ENCODE results near the gene KRTAP5-6. TPM values are rescaled to one million over a fixed set of nuclear protein-coding genes. Genes with fewer than 3 reads are reported as not detected.

KRTAP5-6 gene
- polyA plus RNA-seq, 1 donor (not counting 4 experiments of a cell fraction or from before 2014, with no cell fraction given): not detected

DNA sequence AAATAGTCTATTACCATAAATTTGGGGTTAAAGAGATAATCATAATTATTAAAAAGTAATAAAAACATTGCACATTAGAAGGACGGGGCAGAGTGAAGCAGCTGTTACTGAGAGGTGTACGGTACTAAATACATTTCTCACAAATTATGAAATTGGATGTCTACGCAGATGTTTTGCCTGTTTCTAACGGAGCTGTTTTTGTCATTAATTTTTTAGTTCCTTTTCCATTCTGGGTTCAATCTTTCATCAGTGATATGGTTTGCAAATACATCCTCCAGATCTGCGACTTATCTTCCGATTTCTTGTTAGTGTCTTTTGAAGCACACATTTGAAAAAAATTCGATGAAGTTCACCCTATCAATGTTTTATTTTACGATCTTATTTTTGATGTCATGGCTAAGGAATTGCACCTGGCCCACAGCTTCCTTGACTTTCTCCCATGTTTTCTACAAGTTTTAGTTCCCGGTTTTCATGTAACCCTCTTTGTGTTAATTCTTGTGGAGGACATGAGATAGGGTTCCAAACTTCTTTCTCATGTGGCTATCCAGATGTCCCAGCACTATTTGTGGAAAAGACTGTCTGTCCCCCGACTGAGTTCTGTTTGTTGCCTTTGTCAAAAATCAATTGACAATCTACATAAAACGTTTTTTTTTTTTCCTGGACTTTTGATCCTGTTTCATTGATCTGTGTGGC lies 21.3 kb upstream of the KRTAP5-6 start:
- Histone ChIP-seq H3K9me3 (ENCODE audit: control insufficient read depth, low read depth, low read length) (no peaks in the 10 kb centered on the region), H3K9ac (ENCODE audit: control insufficient read depth, extremely low read depth, insufficient read depth, low read length) (no peak overlapping the region), H3K4me1 (ENCODE audit: control insufficient read depth, extremely low read depth, insufficient read depth, low read length) (no peaks in the 10 kb centered on the region), H3K79me2 (ENCODE audit: control insufficient read depth, insufficient read depth, low read length) (no peaks in the 10 kb centered on the region), H2AFZ (ENCODE audit: control insufficient read depth, low read length) (no peak overlapping the region), H4K20me1 (ENCODE audit: control insufficient read depth, extremely low read depth, insufficient read depth, low read length) (no peaks in the 10 kb centered on the region), H3K36me3 (ENCODE audit: control insufficient read depth in 2 of 2, extremely low read depth in 1 of 2, insufficient read depth in 2 of 2, low read length in 2 of 2) (no peaks in the 10 kb centered on the region), H3K4me2 (ENCODE audit: control insufficient read depth, extremely low read depth, insufficient read depth, low read depth, low read length) (no peak overlapping the region), H3K27ac (ENCODE audit: control insufficient read depth, insufficient read depth, low read length) (no peak overlapping the region), H3K4me3 (ENCODE audit: control insufficient read depth in 2 of 3, extremely low read depth in 1 of 3, insufficient read depth in 2 of 3, low read depth in 1 of 3, low read length in 3 of 3) (no peak overlapping the region), H3K9me1 (ENCODE audit: control insufficient read depth, extremely low read depth, insufficient read depth, low read length) (no peaks in the 10 kb centered on the region), H3K27me3 (ENCODE audit: control insufficient read depth, extremely low read depth, insufficient read depth, low read length) (peaks cover 22% of the 10 kb centered on the region)
- dilution Hi-C loops (cut with MboI; ENCODE audit: extremely low pct_ligation_motif_present, low sequenced_read_pairs): no loop called here
- DNase-seq (ENCODE audit: low read depth, low spot score) (no peak), FAIRE-seq (no peak)
- TF ChIP-seq, protein P1, sequence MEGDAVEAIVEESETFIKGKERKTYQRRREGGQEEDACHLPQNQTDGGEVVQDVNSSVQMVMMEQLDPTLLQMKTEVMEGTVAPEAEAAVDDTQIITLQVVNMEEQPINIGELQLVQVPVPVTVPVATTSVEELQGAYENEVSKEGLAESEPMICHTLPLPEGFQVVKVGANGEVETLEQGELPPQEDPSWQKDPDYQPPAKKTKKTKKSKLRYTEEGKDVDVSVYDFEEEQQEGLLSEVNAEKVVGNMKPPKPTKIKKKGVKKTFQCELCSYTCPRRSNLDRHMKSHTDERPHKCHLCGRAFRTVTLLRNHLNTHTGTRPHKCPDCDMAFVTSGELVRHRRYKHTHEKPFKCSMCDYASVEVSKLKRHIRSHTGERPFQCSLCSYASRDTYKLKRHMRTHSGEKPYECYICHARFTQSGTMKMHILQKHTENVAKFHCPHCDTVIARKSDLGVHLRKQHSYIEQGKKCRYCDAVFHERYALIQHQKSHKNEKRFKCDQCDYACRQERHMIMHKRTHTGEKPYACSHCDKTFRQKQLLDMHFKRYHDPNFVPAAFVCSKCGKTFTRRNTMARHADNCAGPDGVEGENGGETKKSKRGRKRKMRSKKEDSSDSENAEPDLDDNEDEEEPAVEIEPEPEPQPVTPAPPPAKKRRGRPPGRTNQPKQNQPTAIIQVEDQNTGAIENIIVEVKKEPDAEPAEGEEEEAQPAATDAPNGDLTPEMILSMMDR (optimal IDR thresholded peaks at IDR 0.05 in 1 of 3, IDR thresholded peaks at IDR 0.05 in 1 of 3, conservative IDR thresholded peaks at IDR 0.05 in 1 of 3; ENCODE audit: extremely low read depth in 1 of 3, insufficient read depth in 2 of 3, low read length in 3 of 3): no peak
- no peak for TF ChIP-seq EZH2 (IDR thresholded peaks at IDR 0.05; ENCODE audit: low read length)

- Histone ChIP-seq H3K27ac (ENCODE audit: control insufficient read depth, insufficient read depth, low read length) (no peak overlapping the region), H4K20me1 (ENCODE audit: control insufficient read depth, extremely low read depth, insufficient read depth, low read length) (no peaks in the 10 kb centered on the region), H3K27me3 (ENCODE audit: control insufficient read depth, extremely low read depth, insufficient read depth, low read length) (peaks cover 22% of the 10 kb centered on the region), H2AFZ (ENCODE audit: control insufficient read depth, low read length) (no peak overlapping the region), H3K9ac (ENCODE audit: control insufficient read depth, extremely low read depth, insufficient read depth, low read length) (no peak overlapping the region), H3K4me1 (ENCODE audit: control insufficient read depth, extremely low read depth, insufficient read depth, low read length) (no peaks in the 10 kb centered on the region), H3K79me2 (ENCODE audit: control insufficient read depth, insufficient read depth, low read length) (no peaks in the 10 kb centered on the region), H3K4me2 (ENCODE audit: control insufficient read depth, extremely low read depth, insufficient read depth, low read depth, low read length) (no peak overlapping the region), H3K9me3 (ENCODE audit: control insufficient read depth, low read depth, low read length) (no peaks in the 10 kb centered on the region), H3K36me3 (ENCODE audit: control insufficient read depth in 2 of 2, extremely low read depth in 1 of 2, insufficient read depth in 2 of 2, low read length in 2 of 2) (no peaks in the 10 kb centered on the region), H3K4me3 (ENCODE audit: control insufficient read depth in 2 of 3, extremely low read depth in 1 of 3, insufficient read depth in 2 of 3, low read depth in 1 of 3, low read length in 3 of 3) (no peak overlapping the region), H3K9me1 (ENCODE audit: control insufficient read depth, extremely low read depth, insufficient read depth, low read length) (no peaks in the 10 kb centered on the region)
- FAIRE-seq (no peak), DNase-seq (ENCODE audit: low read depth, low spot score) (no peak)
- dilution Hi-C loops (cut with MboI; ENCODE audit: extremely low pct_ligation_motif_present, low sequenced_read_pairs): no loop called here
- TF ChIP-seq EZH2 (IDR thresholded peaks at IDR 0.05; ENCODE audit: low read length): no peak
- TF ChIP-seq, protein P1 (optimal IDR thresholded peaks at IDR 0.05 in 1 of 3, IDR thresholded peaks at IDR 0.05 in 1 of 3, conservative IDR thresholded peaks at IDR 0.05 in 1 of 3; ENCODE audit: extremely low read depth in 1 of 3, insufficient read depth in 2 of 3, low read length in 3 of 3): no peak
Measured at GRCh38 chr11:1676229-1676740, 20.7 kb upstream of the KRTAP5-6 start.
